K562 (cell line): ENCODE results near the gene SIRT5. TPM values are rescaled to one million over a fixed set of nuclear protein-coding genes. Genes with fewer than 3 reads are reported as not detected.

Experiments used
- ADNP ChIP-seq: fragments of 200-800 bp; sonication (Bioruptor generic); IDR thresholded peaks from 2 replicates; pipeline ENCODE4 v1.6.1; 2016; ENCODE audit warnings: missing genetic modification characterization, missing compliant biosample characterization
- ETV1 ChIP-seq: fragments of 450-650 bp; conservative IDR thresholded peaks from 2 replicates; pipeline ENCODE4 v1.6.1; 2016; ENCODE audit warnings: missing genetic modification characterization, control low read depth, low read depth, missing compliant biosample characterization
- ETV6 ChIP-seq, 3 experiments: fragments of 150-350 bp in 1 of 3; sonication (generic) in 1 of 3; formaldehyde crosslinking in 1 of 3; IDR thresholded peaks; 2 replicates each; pipeline versions ENCODE4 v1.6.1 to v1.8.0; 2014 to 2022; ENCODE audit warnings: borderline replicate concordance in 2 of 3, low read depth in 2 of 3, antibody characterized with exemption in 1 of 3, low read length in 1 of 3, mild to moderate bottlenecking in 1 of 3, missing genetic modification reagents in 1 of 3
- ID3 ChIP-seq, 2 experiments: fragments of 250-450 bp in 1 of 2; fragments of 450-650 bp in 1 of 2; sonication (Bioruptor Pico) in 1 of 2; IDR thresholded peaks; 2 replicates each; pipeline versions ENCODE4 v1.6.1 to v1.8.0; 2016 to 2021; ENCODE audit warnings: mild to moderate bottlenecking in 2 of 2, moderate library complexity in 2 of 2, missing compliant biosample characterization in 1 of 2, missing genetic modification characterization in 1 of 2
- L3MBTL2 ChIP-seq: fragments of 450-650 bp; IDR thresholded peaks from 2 replicates; pipeline ENCODE4 v1.6.1; 2016; ENCODE audit warnings: mild to moderate bottlenecking, moderate library complexity
- MLX ChIP-seq, 2 experiments: fragments of 450-650 bp in 1 of 2; sonication (generic) in 1 of 2; formaldehyde crosslinking; conservative IDR thresholded peaks; 2 replicates each; pipeline versions ENCODE4 v1.4.0 to v1.8.1; 2020 to 2022; ENCODE audit warnings: mild to moderate bottlenecking in 1 of 2, missing genetic modification reagents in 1 of 2
- PRPF4 ChIP-seq: fragments of 200-400 bp; formaldehyde crosslinking; IDR thresholded peaks from one replicate; pipeline ENCODE4 v1.6.1; 2017; ENCODE audit warnings: low read length, low read depth, mild to moderate bottlenecking; ENCODE audit not compliant: insufficient read depth, poor library complexity, severe bottlenecking
- ZFPM2 ChIP-seq: fragments of 250-450 bp; sonication (Bioruptor Pico); IDR thresholded peaks from 2 replicates; pipeline ENCODE4 v1.5.1; 2022; ENCODE audit warnings: mild to moderate bottlenecking
- ZFX ChIP-seq: sonication (generic); formaldehyde crosslinking; IDR thresholded peaks from 2 replicates; pipeline ENCODE4 v1.8.0; 2022; ENCODE audit warnings: mild to moderate bottlenecking, missing genetic modification reagents, moderate library complexity
- ZNF174 ChIP-seq: fragments of 250-450 bp; sonication (Bioruptor Pico); IDR thresholded peaks from 2 replicates; pipeline ENCODE4 v1.4.0; 2020; ENCODE audit warnings: mild to moderate bottlenecking
- ZNF253 ChIP-seq: fragments of 250-450 bp; sonication (Bioruptor Pico); conservative IDR thresholded peaks from 2 replicates; pipeline ENCODE4 v1.6.1; 2021; ENCODE audit warnings: mild to moderate bottlenecking
- ZNF764 ChIP-seq: fragments of 250-450 bp; sonication (Bioruptor Pico); IDR thresholded peaks from 2 replicates; pipeline ENCODE4 v1.4.0; 2020; ENCODE audit warnings: low read depth, mild to moderate bottlenecking, moderate library complexity
- polyA plus RNA-seq, 8 experiments: library from polyadenylated mRNA; depleted of rRNA in 4 of 8; stranded (reverse) in 5 of 8; unstranded in 3 of 8; fragments of >200 nt; fragmentation: Nextera tagmentation in 2 of 8; fragmentation: Illumina TruSeq in 1 of 8; extraction: Ambion mirVana in 2 of 8; extraction: Trizol in 1 of 8; gene quantifications; 2 replicates each; pipeline versions ENCODE4 v1.2.1 to v1.2.3, GENCODE V29; 2011 to 2014; ENCODE audit warnings: inconsistent platforms in 1 of 8, missing spikeins in 1 of 8
- total RNA-seq, 7 experiments: library from RNA; depleted of rRNA in 6 of 7; stranded (reverse); fragments of >200 nt in 6 of 7; fragmentation: Illumina TruSeq in 2 of 7; extraction: Trizol in 2 of 7; gene quantifications; 2 replicates each; pipeline versions ENCODE4 v1.2.1 to v1.2.3, GENCODE V29; 2011 to 2021; ENCODE audit warnings: low replicate concordance in 1 of 7
- TF ChIP-seq, protein P1 (sequence below): fragments of 250-450 bp; sonication (Bioruptor Pico); IDR thresholded peaks from 2 replicates; pipeline ENCODE4 v1.5.0; 2020; ENCODE audit warnings: mild to moderate bottlenecking, borderline replicate concordance
- TF ChIP-seq, protein P2 (sequence below): fragments of 450-650 bp; formaldehyde crosslinking; IDR thresholded peaks from 2 replicates; pipeline ENCODE4 v1.4.0; 2020; ENCODE audit warnings: mild to moderate bottlenecking, mixed read lengths
- TF ChIP-seq, protein P3 (sequence below): sonication (generic); formaldehyde crosslinking; IDR thresholded peaks from 2 replicates; pipeline ENCODE4 v1.8.1; 2023; ENCODE audit warnings: mild to moderate bottlenecking, missing genetic modification reagents

The SIRT5 gene
- total and polyA plus RNA-seq, 9 of the 15 experiments (the other 6 are each of a cell fraction or from before 2014, with no cell fraction given): 2.1 to 15.7 (median 11.4) TPM

- peak in 1 of 2 experiments; percentile 81; a peak in 1 of 4 replicates for TF ChIP-seq MLX (CRISPR knock-in tag; conservative IDR thresholded peaks at IDR 0.05)
- TF ChIP-seq L3MBTL2: peak; percentile 97
- TF ChIP-seq, protein P1, sequence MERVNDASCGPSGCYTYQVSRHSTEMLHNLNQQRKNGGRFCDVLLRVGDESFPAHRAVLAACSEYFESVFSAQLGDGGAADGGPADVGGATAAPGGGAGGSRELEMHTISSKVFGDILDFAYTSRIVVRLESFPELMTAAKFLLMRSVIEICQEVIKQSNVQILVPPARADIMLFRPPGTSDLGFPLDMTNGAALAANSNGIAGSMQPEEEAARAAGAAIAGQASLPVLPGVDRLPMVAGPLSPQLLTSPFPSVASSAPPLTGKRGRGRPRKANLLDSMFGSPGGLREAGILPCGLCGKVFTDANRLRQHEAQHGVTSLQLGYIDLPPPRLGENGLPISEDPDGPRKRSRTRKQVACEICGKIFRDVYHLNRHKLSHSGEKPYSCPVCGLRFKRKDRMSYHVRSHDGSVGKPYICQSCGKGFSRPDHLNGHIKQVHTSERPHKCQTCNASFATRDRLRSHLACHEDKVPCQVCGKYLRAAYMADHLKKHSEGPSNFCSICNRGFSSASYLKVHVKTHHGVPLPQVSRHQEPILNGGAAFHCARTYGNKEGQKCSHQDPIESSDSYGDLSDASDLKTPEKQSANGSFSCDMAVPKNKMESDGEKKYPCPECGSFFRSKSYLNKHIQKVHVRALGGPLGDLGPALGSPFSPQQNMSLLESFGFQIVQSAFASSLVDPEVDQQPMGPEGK (CRISPR knock-in tag): no peak
- no peak for TF ChIP-seq ADNP (tag)
- 0 out of 2 replicates have a peak, but pooled peaks have one; percentile 24 for TF ChIP-seq ZFPM2 (CRISPR knock-in tag)
- 0 out of 2 replicates have a peak, but pooled peaks have one; percentile 58 for TF ChIP-seq ZNF764 (CRISPR knock-in tag)
- no peak for TF ChIP-seq ZNF253
- TF ChIP-seq PRPF4: peak; percentile 27
- TF ChIP-seq ZFX (CRISPR knock-in tag): peak; percentile 99
- TF ChIP-seq ETV1 (tag): no peak; the same call in none of the 2 replicates
- no peak for TF ChIP-seq ZNF174 (CRISPR knock-in tag)
- no peak for TF ChIP-seq ID3 (CRISPR knock-in tag; IDR thresholded peaks at IDR 0.05)
- peak; percentile 80; the same call in 1 of the 2 replicates for TF ChIP-seq ID3 (tag; IDR thresholded peaks at IDR 0.05)
- no peak; a peak in 1 of 4 replicates for TF ChIP-seq ETV6 (IDR thresholded peaks at IDR 0.05; ENCODE audit: borderline replicate concordance in 1 of 2, low read depth in 2 of 2, low read length in 1 of 2)
- TF ChIP-seq ETV6 (CRISPR knock-in tag; IDR thresholded peaks at IDR 0.05; ENCODE audit: borderline replicate concordance): no peak
- TF ChIP-seq, protein P2, sequence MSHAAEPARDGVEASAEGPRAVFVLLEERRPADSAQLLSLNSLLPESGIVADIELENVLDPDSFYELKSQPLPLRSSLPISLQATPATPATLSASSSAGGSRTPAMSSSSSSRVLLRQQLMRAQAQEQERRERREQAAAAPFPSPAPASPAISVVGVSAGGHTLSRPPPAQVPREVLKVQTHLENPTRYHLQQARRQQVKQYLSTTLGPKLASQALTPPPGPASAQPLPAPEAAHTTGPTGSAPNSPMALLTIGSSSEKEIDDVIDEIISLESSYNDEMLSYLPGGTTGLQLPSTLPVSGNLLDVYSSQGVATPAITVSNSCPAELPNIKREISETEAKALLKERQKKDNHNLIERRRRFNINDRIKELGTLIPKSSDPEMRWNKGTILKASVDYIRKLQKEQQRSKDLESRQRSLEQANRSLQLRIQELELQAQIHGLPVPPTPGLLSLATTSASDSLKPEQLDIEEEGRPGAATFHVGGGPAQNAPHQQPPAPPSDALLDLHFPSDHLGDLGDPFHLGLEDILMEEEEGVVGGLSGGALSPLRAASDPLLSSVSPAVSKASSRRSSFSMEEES (CRISPR knock-in tag): no peak
- TF ChIP-seq, protein P3, sequence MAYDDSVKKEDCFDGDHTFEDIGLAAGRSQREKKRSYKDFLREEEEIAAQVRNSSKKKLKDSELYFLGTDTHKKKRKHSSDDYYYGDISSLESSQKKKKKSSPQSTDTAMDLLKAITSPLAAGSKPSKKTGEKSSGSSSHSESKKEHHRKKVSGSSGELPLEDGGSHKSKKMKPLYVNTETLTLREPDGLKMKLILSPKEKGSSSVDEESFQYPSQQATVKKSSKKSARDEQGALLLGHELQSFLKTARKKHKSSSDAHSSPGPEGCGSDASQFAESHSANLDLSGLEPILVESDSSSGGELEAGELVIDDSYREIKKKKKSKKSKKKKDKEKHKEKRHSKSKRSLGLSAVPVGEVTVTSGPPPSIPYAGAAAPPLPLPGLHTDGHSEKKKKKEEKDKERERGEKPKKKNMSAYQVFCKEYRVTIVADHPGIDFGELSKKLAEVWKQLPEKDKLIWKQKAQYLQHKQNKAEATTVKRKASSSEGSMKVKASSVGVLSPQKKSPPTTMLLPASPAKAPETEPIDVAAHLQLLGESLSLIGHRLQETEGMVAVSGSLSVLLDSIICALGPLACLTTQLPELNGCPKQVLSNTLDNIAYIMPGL (CRISPR knock-in tag): peak; percentile 97; the same call in 1 of the 2 replicates
Measured at GRCh38 chr6:13614926-13615791, 40.8 kb downstream of the SIRT5 start, which contains the start of gene NOL7 (continued).
